Neuronal stem cell (in vitro differentiated cells): Measurements from ENCODE around the gene DENND6B.

ENCODE experiments used
- DNase-seq: peaks from one replicate; pipeline ENCODE4 v3.0.0-alpha.2; 2013; ENCODE audit warnings: low spot score
- H2AFZ ChIP-seq: one replicate; pipeline ENCODE4 v1.6.1; 2013; ENCODE audit warnings: mild to moderate bottlenecking, low read length, inconsistent platforms
- H2AK5ac ChIP-seq: 2 replicates; pipeline ENCODE4 v1.6.1; 2013; ENCODE audit warnings: low read depth, mild to moderate bottlenecking, inconsistent platforms, low read length, moderate library complexity, mixed read lengths
- H2BK120ac ChIP-seq: 2 replicates; pipeline ENCODE4 v1.6.1; 2013; ENCODE audit warnings: low read depth, mild to moderate bottlenecking, inconsistent platforms, low read length, moderate library complexity, mixed read lengths
- H2BK12ac ChIP-seq: one replicate; pipeline ENCODE4 v1.6.1; 2013; ENCODE audit warnings: low read length, inconsistent platforms
- H2BK15ac ChIP-seq: 2 replicates; pipeline ENCODE4 v1.6.1; 2013; ENCODE audit warnings: mild to moderate bottlenecking, low read length, inconsistent platforms, mixed read lengths
- H2BK5ac ChIP-seq: one replicate; pipeline ENCODE4 v1.6.1; 2013; ENCODE audit warnings: inconsistent platforms, mild to moderate bottlenecking, low read length, moderate library complexity
- H3K14ac ChIP-seq: one replicate; pipeline ENCODE4 v1.6.1; 2013; ENCODE audit warnings: low read length, inconsistent platforms
- H3K18ac ChIP-seq: 2 replicates; pipeline ENCODE4 v1.6.1; 2013; ENCODE audit warnings: low read length, inconsistent platforms
- H3K23ac ChIP-seq: 2 replicates; pipeline ENCODE4 v1.6.1; 2013; ENCODE audit warnings: low read depth, mild to moderate bottlenecking, mixed read lengths, low read length, inconsistent platforms; ENCODE audit not compliant: poor library complexity
- H3K27ac ChIP-seq: replicated peaks from 3 replicates; pipeline ENCODE4 v1.5.1; 2013; ENCODE audit warnings: low read length, inconsistent platforms
- H3K27me3 ChIP-seq, 3 experiments: 2 replicates each; pipeline ENCODE4 v1.6.1; 2013; ENCODE audit warnings: low read length in 3 of 3, mild to moderate bottlenecking in 2 of 3, inconsistent platforms in 1 of 3, low read depth in 1 of 3, mixed read lengths in 1 of 3, moderate library complexity in 1 of 3; ENCODE audit not compliant: control insufficient read depth in 3 of 3, insufficient read depth in 3 of 3
- H3K36me3 ChIP-seq, 2 donors: replicated peaks in 1 of 2; 2 replicates each; pipeline ENCODE4 v1.6.1; 2013; ENCODE audit warnings: low read length in 2 of 2; ENCODE audit not compliant: control insufficient read depth in 2 of 2, insufficient read depth in 2 of 2
- H3K4ac ChIP-seq: 2 replicates; pipeline ENCODE4 v1.6.1; 2013; ENCODE audit warnings: inconsistent platforms, mild to moderate bottlenecking, low read length, moderate library complexity
- H3K4me1 ChIP-seq, 2 donors: 1 replicate in 1 of 2; 2 replicates in 1 of 2; pipeline ENCODE4 v1.6.1; 2013; ENCODE audit warnings: low read length in 2 of 2, low read depth in 1 of 2; ENCODE audit not compliant: control insufficient read depth in 2 of 2, insufficient read depth in 1 of 2
- H3K4me2 ChIP-seq: one replicate; pipeline ENCODE4 v1.6.1; 2013; ENCODE audit warnings: mild to moderate bottlenecking, low read length, inconsistent platforms; ENCODE audit not compliant: insufficient read depth, poor library complexity, severe bottlenecking
- H3K4me3 ChIP-seq, 2 donors: 2 replicates each; pipeline ENCODE4 v1.5.1; 2013; ENCODE audit warnings: low read length in 2 of 2, mild to moderate bottlenecking in 2 of 2, inconsistent platforms in 1 of 2, moderate library complexity in 1 of 2
- H3K79me1 ChIP-seq: one replicate; pipeline ENCODE4 v1.6.1; 2013; ENCODE audit warnings: low read depth, mild to moderate bottlenecking, inconsistent platforms, low read length, moderate library complexity
- H3K9ac ChIP-seq: one replicate; pipeline ENCODE4 v1.6.1; 2013; ENCODE audit warnings: mild to moderate bottlenecking, low read depth, low read length, inconsistent platforms; ENCODE audit not compliant: poor library complexity
- H3K9me3 ChIP-seq, 2 donors: replicated peaks in 1 of 2; 2 replicates each; pipeline versions ENCODE3 to v1.6.1; 2013; ENCODE audit warnings: low read length in 2 of 2, mild to moderate bottlenecking in 2 of 2, inconsistent platforms in 1 of 2, low read depth in 1 of 2, mixed read lengths in 1 of 2, moderate library complexity in 1 of 2; ENCODE audit not compliant: control insufficient read depth in 2 of 2, insufficient read depth in 1 of 2
- H4K8ac ChIP-seq: one replicate; pipeline ENCODE4 v1.6.1; 2013; ENCODE audit warnings: low read depth, mild to moderate bottlenecking, inconsistent platforms, low read length, moderate library complexity
- H4K91ac ChIP-seq: one replicate; pipeline ENCODE4 v1.6.1; 2013; ENCODE audit warnings: low read length, low read depth, mild to moderate bottlenecking, inconsistent platforms; ENCODE audit not compliant: poor library complexity
- WGBS, 2 donors: extraction: QIAGEN DNeasy Blood & Tissue Kit; methylation state at CpG; one replicate each; pipeline ENCODE4 v1.1.7; 2013; ENCODE audit warnings: missing lambda C conversion rate in 2 of 2, mixed read lengths in 1 of 2; ENCODE audit not compliant: insufficient read length in 2 of 2, insufficient replicate concordance in 1 of 2; ENCODE audit errors: extremely low coverage in 2 of 2; 5-methylcytosine and 5-hydroxymethylcytosine counted together

Gene DENND6B

GRCh38 chr22:50284479-50284878 lies 42.3 kb downstream of the DENND6B start:
- H2BK120ac ChIP-seq, result no peak overlapping the region
- H3K18ac ChIP-seq, result no peak overlapping the region
- H3K27me3 ChIP-seq, result no peaks in the 10 kb centered on the region
- H3K4me2 ChIP-seq, result no peak overlapping the region
- H3K79me1 ChIP-seq, result peaks cover 32% of the 10 kb centered on the region
- no peak overlapping the region for H2AK5ac ChIP-seq
- no peak overlapping the region for H2BK5ac ChIP-seq
- H4K91ac ChIP-seq, result no peak overlapping the region
- no peak overlapping the region for H3K14ac ChIP-seq
- H2BK12ac ChIP-seq, result no peak overlapping the region
- WGBS, 2 donors, result no CpG with 5 or more reads among the region's 13 CpGs
- H3K36me3 ChIP-seq, result peaks cover 67 to 93% of the 10 kb centered on the region in 2 donors
- H3K4ac ChIP-seq, result no peak overlapping the region
- no peak overlapping the region for H2BK15ac ChIP-seq
- no peaks in the 10 kb centered on the region for H3K9me3 ChIP-seq
- no peak overlapping the region for H3K9ac ChIP-seq
- no peak for DNase-seq
- H2AFZ ChIP-seq, result no peak overlapping the region
- no peak overlapping the region for H3K27ac ChIP-seq
- H3K4me3 ChIP-seq, result no peak overlapping the region
- no peak overlapping the region for H3K23ac ChIP-seq
- no peaks in the 10 kb centered on the region for H3K4me1 ChIP-seq
- no peak overlapping the region for H4K8ac ChIP-seq

- H3K18ac ChIP-seq, result no peak overlapping the region
- no CpG with 5 or more reads among the region's 30 CpGs for WGBS, 2 donors
- no peak overlapping the region for H2BK12ac ChIP-seq
Observed at GRCh38 chr22:50283821-50284220, 43.0 kb downstream of the DENND6B start.

GRCh38 chr22:50282361-50283155 lies 44.3 kb downstream of the DENND6B start:
- H2AFZ ChIP-seq, result no peak overlapping the region
- H2BK120ac ChIP-seq, result no peak overlapping the region
- H2AK5ac ChIP-seq, result no peak overlapping the region
- H3K23ac ChIP-seq, result no peak overlapping the region
- peak overlapping the region; percentile 13 for H2BK5ac ChIP-seq
- no peaks in the 10 kb centered on the region for H3K9me3 ChIP-seq
- no peak overlapping the region for H3K4me2 ChIP-seq
- peak overlapping the region; percentile 70 for H3K9ac ChIP-seq
- H2BK15ac ChIP-seq, result no peak overlapping the region
- no peak overlapping the region for H3K18ac ChIP-seq
- no peak overlapping the region for H3K4me3 ChIP-seq
- H3K36me3 ChIP-seq, result peaks cover 70 to 93% of the 10 kb centered on the region in 2 donors
- H3K79me1 ChIP-seq, result peaks cover 14% of the 10 kb centered on the region
- peak overlapping the region; percentile 73 for H2BK12ac ChIP-seq
- no peaks in the 10 kb centered on the region for H3K27me3 ChIP-seq
- no peak overlapping the region for H4K91ac ChIP-seq
- H3K4ac ChIP-seq, result no peak overlapping the region
- WGBS, 2 donors, result no CpG with 5 or more reads among the region's 45 CpGs
- no peak for DNase-seq
- no peak overlapping the region for H3K14ac ChIP-seq
- H4K8ac ChIP-seq, result no peak overlapping the region
- no peak overlapping the region for H3K27ac ChIP-seq
- H3K4me1 ChIP-seq, result no peaks in the 10 kb centered on the region

More at GRCh38 chr22:50283821-50284220, 43.0 kb downstream of the DENND6B start:
- no peaks in the 10 kb centered on the region for H3K4me1 ChIP-seq
- H2BK15ac ChIP-seq, result no peak overlapping the region
- H3K4me2 ChIP-seq, result no peak overlapping the region
- no peak for DNase-seq
- no peak overlapping the region for H3K23ac ChIP-seq
- H2AK5ac ChIP-seq, result no peak overlapping the region
- no peak overlapping the region for H4K91ac ChIP-seq
- no peak overlapping the region for H3K27ac ChIP-seq
- no peak overlapping the region for H3K14ac ChIP-seq
- H3K27me3 ChIP-seq, result no peaks in the 10 kb centered on the region
- no peak overlapping the region for H2AFZ ChIP-seq
- no peak overlapping the region for H2BK5ac ChIP-seq
- H3K9me3 ChIP-seq, result no peaks in the 10 kb centered on the region
- H3K36me3 ChIP-seq, result peaks cover 66 to 93% of the 10 kb centered on the region in 2 donors
- H2BK120ac ChIP-seq, result no peak overlapping the region
- no peak overlapping the region for H3K4ac ChIP-seq
- no peak overlapping the region for H3K4me3 ChIP-seq
- peak overlapping the region; percentile 43 for H4K8ac ChIP-seq
- no peak overlapping the region for H3K9ac ChIP-seq
- peaks cover 26% of the 10 kb centered on the region for H3K79me1 ChIP-seq

- no CpG with 5 or more reads among the region's 25 CpGs for WGBS, 2 donors
- DNase-seq, result no peak
- Histone ChIP-seq H3K14ac (no peak overlapping the region), H3K4ac (no peak overlapping the region), H3K18ac (no peak overlapping the region), H4K8ac (no peak overlapping the region), H4K91ac (no peak overlapping the region), H2BK15ac (no peak overlapping the region), H2AFZ (no peak overlapping the region), H2BK5ac (no peak overlapping the region), H3K9me3 (no peaks in the 10 kb centered on the region), H3K9ac (no peak overlapping the region), H3K36me3 (peaks cover 71 to 93% of the 10 kb centered on the region in 2 donors), H3K27me3 (no peaks in the 10 kb centered on the region), H3K23ac (peak overlapping the region; percentile 43), H3K4me3 (no peak overlapping the region), H3K27ac (no peak overlapping the region), H3K4me1 (no peaks in the 10 kb centered on the region), H3K4me2 (no peak overlapping the region), H2AK5ac (no peak overlapping the region), H2BK12ac (no peak overlapping the region), H3K79me1 (peaks cover 10% of the 10 kb centered on the region), H2BK120ac (no peak overlapping the region)
Observed at GRCh38 chr22:50281957-50282356, 44.9 kb downstream of the DENND6B start.
